Measurements from ENCODE around the gene CDC42BPB. TPM values are rescaled to one million over a fixed set of nuclear protein-coding genes. Genes with fewer than 3 reads are reported as not detected.

Gene CDC42BPB
- total RNA-seq, 2 experiments from 2014 or later = 2.5 to 3.2 TPM

DNA sequence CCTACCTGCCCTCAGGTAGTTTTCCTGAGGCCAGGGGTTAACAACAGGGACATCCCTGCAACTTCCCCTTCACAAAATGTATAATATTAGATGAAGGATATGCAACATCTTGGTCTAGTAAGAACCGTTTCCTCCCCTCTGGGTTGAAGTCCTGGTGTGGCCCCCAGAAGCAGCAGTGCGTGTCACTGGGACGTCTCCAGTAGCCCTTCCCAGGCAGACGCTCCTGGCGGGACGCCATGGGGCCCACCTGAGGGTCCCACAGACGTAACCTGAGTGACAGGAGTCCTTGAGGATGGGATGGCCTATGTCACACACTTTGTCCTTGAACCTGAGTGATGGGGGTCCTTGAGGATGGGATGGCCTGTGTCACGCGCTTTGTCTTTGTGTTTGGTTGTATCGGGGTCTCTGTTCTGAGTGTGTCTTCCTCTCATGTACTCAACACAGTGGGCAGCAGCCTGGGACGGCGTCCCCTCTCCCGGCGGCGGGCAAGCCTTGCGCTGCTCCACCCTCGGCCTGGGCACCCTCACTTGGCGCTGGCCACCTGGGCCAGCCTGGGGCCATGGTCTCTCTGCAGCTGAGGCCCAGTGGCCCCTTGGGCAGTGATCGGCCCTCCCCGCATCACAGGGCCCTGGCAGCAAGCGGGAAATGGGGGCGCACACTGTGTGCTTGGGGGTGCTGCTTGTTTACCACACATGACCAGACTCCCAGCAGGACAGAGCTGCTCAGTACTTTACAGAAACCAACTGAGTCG, 149.2 kb downstream of the CDC42BPB start:
- intact Hi-C loops (cut with micrococcal nuclease) = no loop called here
- no peaks in the 10 kb centered on the region for H3K27me3 Mint-ChIP-seq (ENCODE audit: low read depth)
- peaks cover 19% of the 10 kb centered on the region for H3K36me3 Mint-ChIP-seq (ENCODE audit: low read depth)
- H3K4me1 Mint-ChIP-seq (ENCODE audit: low read depth) = no peaks in the 10 kb centered on the region
- H3K27ac Mint-ChIP-seq = no peak overlapping the region
- no peak for DNase-seq
- no peaks in the 10 kb centered on the region for H3K9me3 Mint-ChIP-seq
- CTCF ChIA-PET = no interaction called here
- no peak overlapping the region for H3K4me3 Mint-ChIP-seq

- no peaks in the 10 kb centered on the region for H3K4me1 Mint-ChIP-seq (ENCODE audit: low read depth)
- intact Hi-C loops (cut with micrococcal nuclease) = no loop called here
- H3K9me3 Mint-ChIP-seq = no peaks in the 10 kb centered on the region
- CTCF ChIA-PET = no interaction called here
- H3K27ac Mint-ChIP-seq = no peak overlapping the region
- peaks cover 25% of the 10 kb centered on the region for H3K36me3 Mint-ChIP-seq (ENCODE audit: low read depth)
- H3K27me3 Mint-ChIP-seq (ENCODE audit: low read depth) = no peaks in the 10 kb centered on the region
- no peak for DNase-seq
- no peak overlapping the region for H3K4me3 Mint-ChIP-seq
These were observed 150.0 kb downstream of the CDC42BPB start for GRCh38 chr14:102907303-102907844.

DNA sequence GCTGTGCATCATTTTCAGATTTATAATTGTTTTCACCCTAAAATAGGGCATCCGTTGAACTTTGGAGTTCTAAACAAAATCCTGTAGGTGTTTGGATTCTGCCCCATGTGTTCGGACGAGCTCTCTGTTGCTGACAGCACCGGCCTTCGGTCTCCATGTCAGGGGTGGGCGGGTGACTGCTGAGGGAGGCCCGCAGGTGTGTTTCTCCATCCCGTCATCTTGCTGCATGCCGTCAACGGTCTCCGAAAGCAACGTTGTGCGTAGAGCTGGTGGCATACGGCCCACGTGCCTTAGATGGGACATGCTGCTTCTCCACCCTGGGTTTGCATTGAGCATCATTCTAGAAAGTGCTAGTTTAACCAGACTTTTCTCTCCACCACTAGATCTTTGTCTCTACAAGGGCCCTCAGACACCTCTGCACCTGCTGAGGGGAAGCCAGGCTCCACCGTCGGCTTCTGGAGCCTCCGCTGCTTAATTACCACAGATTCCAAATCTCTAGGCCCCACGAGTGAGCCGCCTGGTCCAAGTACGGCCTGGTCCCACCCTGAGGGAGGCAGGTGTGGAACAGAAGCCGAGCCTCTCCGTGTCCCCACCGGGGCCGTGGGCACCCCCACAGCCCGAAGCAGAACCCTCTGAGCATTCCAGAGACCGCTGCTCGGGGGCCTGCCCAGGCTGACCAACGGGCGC, 150.6 kb downstream of the CDC42BPB start:
- CTCF ChIA-PET = no interaction called here
- H3K27me3 Mint-ChIP-seq (ENCODE audit: low read depth) = no peaks in the 10 kb centered on the region
- no peak for DNase-seq
- H3K9me3 Mint-ChIP-seq = no peaks in the 10 kb centered on the region
- intact Hi-C loops (cut with micrococcal nuclease) = no loop called here
- H3K36me3 Mint-ChIP-seq (ENCODE audit: low read depth) = peaks cover 25% of the 10 kb centered on the region
- H3K27ac Mint-ChIP-seq = no peak overlapping the region
- H3K4me3 Mint-ChIP-seq = no peak overlapping the region
- no peaks in the 10 kb centered on the region for H3K4me1 Mint-ChIP-seq (ENCODE audit: low read depth)

DNA sequence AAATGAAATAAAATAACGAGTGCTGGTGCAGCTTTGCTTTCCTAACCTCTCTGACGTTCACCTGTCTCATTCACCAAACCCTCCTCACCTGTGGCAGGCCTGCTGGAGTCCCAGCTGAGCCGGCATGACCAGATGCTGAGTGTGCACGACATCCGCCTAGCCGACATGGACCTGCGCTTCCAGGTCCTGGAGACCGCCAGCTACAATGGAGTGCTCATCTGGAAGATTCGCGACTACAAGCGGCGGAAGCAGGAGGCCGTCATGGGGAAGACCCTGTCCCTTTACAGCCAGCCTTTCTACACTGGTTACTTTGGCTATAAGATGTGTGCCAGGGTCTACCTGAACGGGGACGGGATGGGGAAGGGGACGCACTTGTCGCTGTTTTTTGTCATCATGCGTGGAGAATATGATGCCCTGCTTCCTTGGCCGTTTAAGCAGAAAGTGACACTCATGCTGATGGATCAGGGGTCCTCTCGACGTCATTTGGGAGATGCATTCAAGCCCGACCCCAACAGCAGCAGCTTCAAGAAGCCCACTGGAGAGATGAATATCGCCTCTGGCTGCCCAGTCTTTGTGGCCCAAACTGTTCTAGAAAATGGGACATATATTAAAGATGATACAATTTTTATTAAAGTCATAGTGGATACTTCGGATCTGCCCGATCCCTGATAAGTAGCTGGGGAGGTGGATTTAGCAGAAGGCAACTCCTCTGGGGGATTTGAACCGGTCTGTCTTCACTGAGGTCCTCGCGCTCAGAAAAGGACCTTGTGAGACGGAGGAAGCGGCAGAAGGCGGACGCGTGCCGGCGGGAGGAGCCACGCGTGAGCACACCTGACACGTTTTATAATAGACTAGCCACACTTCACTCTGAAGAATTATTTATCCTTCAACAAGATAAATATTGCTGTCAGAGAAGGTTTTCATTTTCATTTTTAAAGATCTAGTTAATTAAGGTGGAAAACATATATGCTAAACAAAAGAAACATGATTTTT, 151.9 kb downstream of the CDC42BPB start:
- CTCF ChIA-PET = no interaction called here
- no peaks in the 10 kb centered on the region for H3K9me3 Mint-ChIP-seq
- no peak overlapping the region for H3K4me3 Mint-ChIP-seq
- peaks cover 12% of the 10 kb centered on the region for H3K4me1 Mint-ChIP-seq (ENCODE audit: low read depth)
- no peak overlapping the region for H3K27ac Mint-ChIP-seq
- peaks cover 33% of the 10 kb centered on the region for H3K36me3 Mint-ChIP-seq (ENCODE audit: low read depth)
- no peaks in the 10 kb centered on the region for H3K27me3 Mint-ChIP-seq (ENCODE audit: low read depth)
- DNase-seq = no peak
- intact Hi-C loops (cut with micrococcal nuclease) = no loop called here

- peaks cover 21% of the 10 kb centered on the region for H3K4me1 Mint-ChIP-seq (ENCODE audit: low read depth)
- CTCF ChIA-PET = interaction anchor here (0.7 kb wide), 1 partner anchor 424 kb away, joined by 3 read pairs; no protein-coding TSS in a partner anchor
- peaks cover 40% of the 10 kb centered on the region for H3K36me3 Mint-ChIP-seq (ENCODE audit: low read depth)
- H3K9me3 Mint-ChIP-seq = no peaks in the 10 kb centered on the region
- DNase-seq = no peak
- H3K4me3 Mint-ChIP-seq = no peak overlapping the region
- intact Hi-C loops (cut with micrococcal nuclease) = loop anchor here (5.0 kb wide), 1 partner anchor 127 kb away; the partner anchor contains the start of gene TRAF3
- H3K27me3 Mint-ChIP-seq (ENCODE audit: low read depth) = no peaks in the 10 kb centered on the region
- no peak overlapping the region for H3K27ac Mint-ChIP-seq
These were observed 153.3 kb downstream of the CDC42BPB start for GRCh38 chr14:102903889-102904512.

GRCh38 chr14:102903248-102903888, 154.0 kb downstream of the CDC42BPB start:
- H3K27ac Mint-ChIP-seq = peak overlapping the region; percentile 11
- H3K4me1 Mint-ChIP-seq (ENCODE audit: low read depth) = peaks cover 27% of the 10 kb centered on the region
- H3K4me3 Mint-ChIP-seq = no peak overlapping the region
- no peaks in the 10 kb centered on the region for H3K27me3 Mint-ChIP-seq (ENCODE audit: low read depth)
- CTCF ChIA-PET = interaction anchor here (1.4 kb wide), 1 partner anchor 9 kb away, joined by 3 read pairs; no protein-coding TSS in a partner anchor
- no peak for DNase-seq
- H3K9me3 Mint-ChIP-seq = no peaks in the 10 kb centered on the region
- intact Hi-C loops (cut with micrococcal nuclease) = loop anchor here (5.0 kb wide), 1 partner anchor 126 kb away; the partner anchor contains the start of gene TRAF3
- H3K36me3 Mint-ChIP-seq (ENCODE audit: low read depth) = peaks cover 46% of the 10 kb centered on the region

DNA sequence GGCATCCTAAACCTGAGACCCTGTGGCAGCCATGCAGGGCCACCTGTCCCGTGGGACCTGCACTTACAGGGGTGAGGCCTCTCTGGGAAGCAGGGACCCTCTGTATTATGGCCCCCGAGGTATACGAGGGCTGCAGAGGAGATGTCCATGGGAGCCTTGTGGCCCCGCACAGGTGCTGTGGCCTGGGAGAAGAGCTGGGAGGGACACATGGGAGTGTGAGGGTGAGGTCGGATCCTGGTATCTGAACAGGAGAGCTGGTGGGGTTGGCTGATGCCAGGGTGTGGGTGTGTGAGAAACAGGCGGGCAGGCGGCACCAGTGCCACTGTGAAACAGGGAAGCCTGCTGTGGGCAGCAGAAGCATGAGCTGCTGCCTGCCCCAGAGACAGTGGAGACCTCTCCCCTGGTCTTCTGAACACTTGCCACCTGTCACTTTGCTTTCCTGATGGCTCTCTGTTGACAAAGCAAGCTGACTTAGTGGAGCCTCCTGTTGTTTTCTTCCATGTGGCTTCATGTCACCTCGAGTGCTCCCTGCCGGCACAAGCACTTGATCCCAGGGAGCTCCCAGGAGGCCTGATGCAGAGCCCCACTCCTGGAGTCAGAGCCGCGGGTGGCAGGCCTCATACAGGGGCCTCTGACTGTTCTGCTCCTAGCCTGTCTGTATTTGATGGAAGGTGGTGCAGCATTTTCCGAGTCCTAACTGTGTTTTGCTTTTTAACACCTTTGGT, 154.7 kb downstream of the CDC42BPB start:
- peaks cover 31% of the 10 kb centered on the region for H3K4me1 Mint-ChIP-seq (ENCODE audit: low read depth)
- H3K36me3 Mint-ChIP-seq (ENCODE audit: low read depth) = peaks cover 49% of the 10 kb centered on the region
- intact Hi-C loops (cut with micrococcal nuclease) = loop anchor here (5.0 kb wide), 1 partner anchor 125 kb away; the partner anchor contains the start of gene TRAF3
- H3K9me3 Mint-ChIP-seq = no peaks in the 10 kb centered on the region
- no peak for DNase-seq
- no peaks in the 10 kb centered on the region for H3K27me3 Mint-ChIP-seq (ENCODE audit: low read depth)
- H3K27ac Mint-ChIP-seq = peak overlapping the region; percentile 13
- no peak overlapping the region for H3K4me3 Mint-ChIP-seq
- CTCF ChIA-PET = interaction anchor here (1.4 kb wide), 1 partner anchor 9 kb away, joined by 3 read pairs; no protein-coding TSS in a partner anchor

- Mint-ChIP-seq H3K27me3 (ENCODE audit: low read depth) (no peaks in the 10 kb centered on the region), H3K4me1 (ENCODE audit: low read depth) (peaks cover 32% of the 10 kb centered on the region), H3K27ac (peak overlapping the region; percentile 80), H3K9me3 (no peaks in the 10 kb centered on the region), H3K36me3 (ENCODE audit: low read depth) (peaks cover 48% of the 10 kb centered on the region), H3K4me3 (no peak overlapping the region)
- CTCF ChIA-PET = interaction anchor here (1.4 kb wide), 1 partner anchor 8 kb away, joined by 3 read pairs; no protein-coding TSS in a partner anchor
- DNase-seq = no peak
- intact Hi-C loops (cut with micrococcal nuclease) = loop anchor here (5.0 kb wide), 1 partner anchor 125 kb away; the partner anchor contains the start of gene TRAF3
These were observed 155.3 kb downstream of the CDC42BPB start for GRCh38 chr14:102902086-102902485.

GRCh38 chr14:102901633-102902032, 155.7 kb downstream of the CDC42BPB start:
- H3K4me3 Mint-ChIP-seq = no peak overlapping the region
- intact Hi-C loops (cut with micrococcal nuclease) = loop anchor here (5.0 kb wide), 1 partner anchor 124 kb away; the partner anchor contains the start of gene TRAF3
- DNase-seq = no peak
- peak overlapping the region; percentile 80 for H3K27ac Mint-ChIP-seq
- H3K36me3 Mint-ChIP-seq (ENCODE audit: low read depth) = peaks cover 46% of the 10 kb centered on the region
- no peaks in the 10 kb centered on the region for H3K9me3 Mint-ChIP-seq
- H3K4me1 Mint-ChIP-seq (ENCODE audit: low read depth) = peaks cover 32% of the 10 kb centered on the region
- CTCF ChIA-PET = no interaction called here
- no peaks in the 10 kb centered on the region for H3K27me3 Mint-ChIP-seq (ENCODE audit: low read depth)

DNA sequence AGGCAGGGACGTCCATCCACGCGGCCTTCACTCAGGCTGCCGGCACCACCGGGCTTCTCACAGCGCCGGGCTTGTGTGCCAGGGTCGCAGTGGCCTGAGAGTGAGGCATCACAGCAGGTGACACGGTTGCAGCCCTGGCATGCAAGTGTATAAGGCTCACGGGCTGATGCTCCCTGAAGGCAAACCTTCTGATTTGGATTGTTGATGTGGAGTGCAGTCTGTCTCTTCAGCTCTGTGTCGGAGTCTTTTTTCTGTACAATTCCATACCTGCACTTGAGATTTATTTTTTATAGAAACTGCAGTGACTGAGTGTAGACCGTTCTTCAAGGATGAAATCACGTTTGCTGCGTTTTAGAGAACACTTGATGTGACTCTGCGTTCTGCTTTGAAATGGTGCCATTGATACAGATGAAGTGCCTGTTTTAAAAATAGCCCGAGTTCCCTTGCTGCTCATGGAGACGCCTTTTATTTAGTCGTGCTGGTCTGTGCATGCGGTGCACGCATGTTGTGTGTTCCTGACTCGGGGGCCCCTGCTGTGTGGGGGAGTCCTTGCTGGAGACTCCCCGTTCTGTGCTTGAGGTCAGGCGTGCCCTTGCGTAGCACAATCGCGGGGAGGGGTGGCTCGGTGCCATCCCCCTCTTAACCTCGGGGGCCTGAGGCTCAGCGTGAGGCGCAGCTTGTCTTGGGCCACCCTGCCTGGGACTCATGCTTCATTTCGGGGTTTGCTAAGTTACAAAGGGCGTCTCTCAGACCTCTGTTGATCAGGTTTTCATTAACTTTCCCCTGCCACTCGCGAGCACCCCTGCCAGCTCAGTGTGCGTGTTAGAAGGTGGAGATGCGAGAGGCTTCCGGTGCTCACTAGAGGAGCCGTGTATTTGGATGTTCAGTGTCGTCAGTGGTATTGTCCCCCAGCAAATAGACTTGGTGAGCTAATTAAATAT, 156.4 kb downstream of the CDC42BPB start:
- Mint-ChIP-seq H3K36me3 (ENCODE audit: low read depth) (peaks cover 46% of the 10 kb centered on the region), H3K9me3 (no peaks in the 10 kb centered on the region), H3K27ac (peak overlapping the region; percentile 80), H3K4me1 (ENCODE audit: low read depth) (peaks cover 32% of the 10 kb centered on the region), H3K27me3 (ENCODE audit: low read depth) (no peaks in the 10 kb centered on the region), H3K4me3 (no peak overlapping the region)
- DNase-seq = peak; percentile 41
- CTCF ChIA-PET = no interaction called here
- intact Hi-C loops (cut with micrococcal nuclease) = loop anchor here (5.0 kb wide), 1 partner anchor 124 kb away; the partner anchor contains the start of gene TRAF3
